Hepatocyte (in vitro differentiated cells): ENCODE data around the gene COCH.

Experiments
- CTCF ChIP-seq: fragments of 200-600 bp; sonication (generic); IDR thresholded peaks from 2 replicates; pipeline ENCODE4 v1.5.1; 2016; ENCODE audit warnings: antibody characterized with exemption, mild to moderate bottlenecking; ENCODE audit not compliant: poor library complexity
- EZH2 ChIP-seq: fragments of 200-600 bp; sonication (generic); IDR thresholded peaks from 2 replicates; pipeline ENCODE4 v1.6.1; 2016; ENCODE audit warnings: antibody characterized with exemption, mild to moderate bottlenecking, borderline replicate concordance
- EZH2phosphoT487 ChIP-seq: fragments of 200-600 bp; sonication (generic); IDR thresholded peaks from one replicate; pipeline ENCODE4 v1.6.1; 2018; ENCODE audit warnings: antibody characterized with exemption, mild to moderate bottlenecking, low read depth, moderate library complexity; ENCODE audit not compliant: unreplicated experiment, severe bottlenecking

GRCh38 chr14:30849354-30849753 is 25.0 kb upstream of the COCH start:
- TF ChIP-seq CTCF (no peak), EZH2 (no peak), EZH2phosphoT487 (no peak)
